Activated CD4-positive, alpha-beta T cell treated with anti-CD3 and anti-CD28 coated beads for 24 hours (primary cell): ENCODE measurements around the gene AICDA.
A peak's percentile ranks its signal among the peaks of the same experiment; 100 is the strongest.
"Not testable (repeated sequence)": the region's sequence is repeated elsewhere in the genome, so short reads cannot be mapped to it uniquely, and the experiment has no call there.

Experiments used
- DNase-seq, 2 donors: peaks; one replicate each; pipeline ENCODE4 v3.0.0-alpha.2; 2020; ENCODE audit warnings: low read depth in 2 of 2

AICDA gene

GRCh38 chr12:8612629-8613028 is at the start of gene AICDA:
Gene AICDA, minus strand, starts transcription at chr12:8612859. Its CDS starts 92 bp downstream, at chr12:8612767.
- DNase-seq: no peak

GRCh38 chr12:8661751-8662150 is 49.1 kb upstream of the AICDA start:
- DNase-seq: no peak

- DNase-seq: no peak
These were observed 48.4 kb upstream of the AICDA start for GRCh38 chr12:8661016-8661415.

- DNase-seq: no peak
These were observed 45.7 kb upstream of the AICDA start for GRCh38 chr12:8658346-8658745.

GRCh38 chr12:8655421-8655820 is 42.8 kb upstream of the AICDA start:
- no peak for DNase-seq

- DNase-seq: peak; percentile 41 to 58
These were observed 36.0 kb upstream of the AICDA start for GRCh38 chr12:8648576-8649205.

GRCh38 chr12:8647968-8648367 is 35.3 kb upstream of the AICDA start:
- DNase-seq: no peak

GRCh38 chr12:8644345-8645248 is 31.9 kb upstream of the AICDA start:
- peak; percentile 19 to 31 for DNase-seq

- DNase-seq: no peak
These were observed 30.1 kb upstream of the AICDA start for GRCh38 chr12:8642775-8643174.

- DNase-seq: no peak
These were observed 27.3 kb upstream of the AICDA start for GRCh38 chr12:8639936-8640335.

- no peak for DNase-seq
These were observed 26.3 kb upstream of the AICDA start for GRCh38 chr12:8638951-8639350.

GRCh38 chr12:8637666-8638065 is 25.0 kb upstream of the AICDA start:
- DNase-seq: no peak

- DNase-seq: no peak
These were observed 24.6 kb upstream of the AICDA start for GRCh38 chr12:8637244-8637643.

- no peak for DNase-seq
These were observed 23.9 kb upstream of the AICDA start for GRCh38 chr12:8636581-8636980.

- DNase-seq: not testable (repeated sequence)
These were observed 23.3 kb upstream of the AICDA start for GRCh38 chr12:8636007-8636346.

- DNase-seq: not testable (repeated sequence)
These were observed 22.8 kb upstream of the AICDA start for GRCh38 chr12:8635342-8636006.

GRCh38 chr12:8630131-8630530 is 17.5 kb upstream of the AICDA start:
- no peak for DNase-seq

GRCh38 chr12:8629486-8630033 is 16.9 kb upstream of the AICDA start:
- no peak for DNase-seq

- no peak for DNase-seq
These were observed 16.1 kb upstream of the AICDA start for GRCh38 chr12:8628731-8629130.

GRCh38 chr12:8624750-8625149 is 12.1 kb upstream of the AICDA start:
- not testable (repeated sequence) for DNase-seq

- DNase-seq: no peak
These were observed 10.0 kb upstream of the AICDA start for GRCh38 chr12:8622646-8623045.

- no peak for DNase-seq
These were observed 2.5 kb upstream of the AICDA start for GRCh38 chr12:8615206-8615605.
